ENCODE results near the gene SCT.

DNA sequence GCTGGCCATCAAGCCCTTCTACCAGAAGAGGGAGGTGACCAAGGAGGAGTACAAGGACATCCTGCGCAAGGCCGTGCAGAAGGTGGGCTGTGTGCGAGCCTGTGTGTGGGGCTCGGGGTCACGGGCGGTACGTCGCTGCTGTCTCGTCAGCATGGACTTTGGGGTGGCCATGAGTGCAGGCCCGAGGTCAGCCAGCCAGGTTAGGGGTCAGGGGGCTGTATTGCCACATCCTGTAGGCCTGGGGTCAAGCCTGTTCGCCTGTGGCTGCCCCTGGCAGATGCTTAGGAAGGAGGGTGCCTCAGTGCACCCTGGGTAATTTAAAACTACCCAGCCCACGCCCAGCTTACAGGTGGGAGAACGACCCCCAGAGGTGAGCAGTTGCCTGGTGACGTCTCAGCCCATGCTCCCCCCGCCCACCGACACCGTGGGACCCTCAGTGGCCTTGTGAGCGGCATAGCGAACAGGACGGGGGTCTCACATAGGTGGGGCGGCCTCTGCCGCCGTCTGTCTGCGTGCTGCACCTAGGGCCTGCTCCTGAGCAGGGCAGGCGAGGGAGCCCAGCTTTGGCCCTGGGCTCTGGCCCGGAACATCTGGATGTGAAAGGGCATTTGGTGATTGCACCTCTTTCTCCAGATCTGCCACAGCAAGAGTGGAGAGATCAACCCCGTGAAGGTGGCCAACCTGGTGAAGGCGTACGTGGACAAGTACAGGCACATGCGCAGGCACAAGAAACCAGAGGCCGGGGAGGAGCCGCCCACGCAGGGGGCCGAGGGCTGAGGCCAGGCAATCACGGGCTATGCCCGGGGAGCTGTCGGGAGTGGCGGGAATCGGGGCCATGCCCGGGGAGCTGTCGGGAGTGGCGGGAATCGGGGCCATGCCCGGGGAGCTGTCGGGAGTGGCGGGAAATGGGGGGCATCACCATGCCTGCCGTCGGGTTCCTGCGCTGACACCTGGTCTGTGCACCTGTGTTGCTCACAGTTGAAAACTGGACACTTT lies 15.7 kb downstream of the SCT start:
- TF ChIP-seq EZH2phosphoT487 (IDR thresholded peaks at IDR 0.05; ENCODE audit: insufficient read depth, low read depth) (no peak), EZH2 (IDR thresholded peaks at IDR 0.05; ENCODE audit: insufficient read depth, poor library complexity, severe bottlenecking) (no peak)

Data from GM23248 (cell line).